G401.6 (cell line): Measurements from ENCODE around the gene FCER1G.
"Not testable (repeated sequence)": the region's sequence is repeated elsewhere in the genome, so short reads cannot be mapped to it uniquely, and the experiment has no call there.

Source experiments
- FAIRE-seq: peaks from 2 replicates; lab custom pipeline; 2012; peaks lifted over from hg19 to GRCh38; lab: Jason Lieb, UNC

FCER1G gene

DNA sequence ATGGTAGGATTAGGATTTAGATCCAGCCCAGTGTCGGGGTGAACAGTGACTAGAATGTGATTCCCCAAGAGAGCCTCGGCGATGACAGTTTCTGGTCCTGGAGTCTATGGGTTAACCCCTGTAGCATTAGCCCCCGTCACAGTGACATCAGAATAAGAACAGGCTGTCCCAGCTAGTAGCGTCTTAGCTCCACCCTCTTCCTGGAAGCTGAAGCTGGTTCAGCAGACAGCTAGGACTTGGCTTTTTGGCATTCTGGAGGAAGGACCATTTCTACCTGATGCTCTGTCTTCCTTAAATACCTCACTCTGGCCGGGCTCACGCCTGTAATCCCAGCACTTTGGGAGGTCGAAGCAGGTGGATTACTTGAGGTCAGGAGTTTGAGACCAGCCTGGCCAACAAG lies 7.9 kb upstream of the FCER1G start:
- FAIRE-seq = no peak

DNA sequence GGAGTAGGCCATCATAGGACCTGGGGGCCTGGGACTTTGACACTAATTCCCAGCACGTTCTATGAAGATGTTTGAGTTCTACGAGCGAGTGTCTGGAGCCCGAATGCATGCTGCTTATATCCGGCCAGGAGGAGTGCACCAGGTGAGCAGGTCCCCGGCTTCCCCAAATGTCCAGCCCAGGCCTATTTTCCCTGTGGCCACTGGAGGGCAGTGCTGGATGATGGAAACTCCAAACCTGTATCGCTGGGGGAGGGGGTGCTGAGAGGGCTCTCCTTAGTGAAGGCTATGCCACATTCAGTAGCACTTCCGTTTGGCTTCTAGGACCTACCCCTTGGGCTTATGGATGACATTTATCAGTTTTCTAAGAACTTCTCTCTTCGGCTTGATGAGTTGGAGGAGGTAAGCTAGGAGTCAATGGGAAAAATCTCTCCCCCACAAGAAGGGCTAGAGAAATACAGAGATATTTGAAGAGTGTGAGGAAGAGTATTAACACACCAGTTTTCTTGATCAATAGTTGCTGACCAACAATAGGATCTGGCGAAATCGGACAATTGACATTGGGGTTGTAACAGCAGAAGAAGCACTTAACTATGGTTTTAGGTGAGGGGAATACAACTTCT lies 5.2 kb upstream of the FCER1G start:
- FAIRE-seq = peak; percentile 52

DNA sequence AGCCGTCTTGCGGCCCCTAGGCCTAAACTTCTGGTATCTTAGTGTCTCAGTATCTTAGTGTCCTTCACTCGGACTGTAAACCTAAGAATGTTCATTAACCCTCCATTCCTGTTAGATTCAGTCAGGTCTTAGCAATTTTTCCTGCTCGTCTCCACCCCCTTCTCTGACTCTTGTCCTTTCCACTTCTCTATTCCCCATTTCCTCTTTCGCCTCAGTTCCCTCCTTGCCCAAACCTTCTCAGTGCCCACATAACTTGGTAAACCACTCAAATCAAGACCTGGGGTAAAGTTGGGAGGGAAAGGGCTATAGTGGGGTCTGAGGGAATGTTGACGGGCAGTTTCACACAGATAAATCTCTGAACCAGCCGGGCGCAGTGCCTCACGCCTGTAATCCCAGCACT lies 726 bp upstream of the FCER1G start:
- no peak for FAIRE-seq

DNA sequence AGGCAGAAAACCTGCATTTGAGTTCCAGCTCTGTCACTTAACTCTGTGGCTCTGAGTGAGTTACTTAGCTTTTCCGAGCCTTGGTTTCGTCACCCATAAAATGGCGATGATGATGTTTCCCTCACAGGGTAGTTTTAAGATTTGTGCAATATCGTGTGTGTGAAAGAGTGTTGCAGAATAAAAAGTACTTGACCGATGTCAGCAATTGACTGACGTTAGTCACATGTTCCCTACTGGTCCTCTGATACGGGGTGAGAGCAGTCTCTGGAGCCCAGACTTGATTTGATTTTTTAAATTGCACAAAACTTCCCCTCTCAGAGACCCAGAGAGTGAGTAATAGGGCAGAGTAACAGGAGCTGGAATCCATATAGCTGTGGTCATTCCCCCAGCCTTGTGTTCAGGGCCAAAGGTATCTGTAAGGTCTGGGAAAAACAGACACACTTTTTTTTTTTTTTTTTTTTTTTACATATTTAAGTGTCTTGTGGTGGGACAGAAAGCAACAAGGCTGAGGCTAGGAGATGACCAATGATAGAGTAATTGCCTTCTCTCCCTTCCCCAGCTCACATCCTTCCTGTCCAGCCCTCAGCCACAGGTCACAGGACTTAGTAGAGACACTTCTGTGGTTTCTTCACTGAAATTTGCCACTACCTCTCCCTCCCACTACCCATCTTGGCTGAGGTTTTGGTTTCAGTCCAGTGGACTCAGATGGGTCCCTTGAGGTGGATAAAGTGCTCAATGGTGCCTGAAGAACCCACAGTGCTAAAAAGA lies 2.0 kb downstream of the FCER1G start:
- no peak for FAIRE-seq

DNA sequence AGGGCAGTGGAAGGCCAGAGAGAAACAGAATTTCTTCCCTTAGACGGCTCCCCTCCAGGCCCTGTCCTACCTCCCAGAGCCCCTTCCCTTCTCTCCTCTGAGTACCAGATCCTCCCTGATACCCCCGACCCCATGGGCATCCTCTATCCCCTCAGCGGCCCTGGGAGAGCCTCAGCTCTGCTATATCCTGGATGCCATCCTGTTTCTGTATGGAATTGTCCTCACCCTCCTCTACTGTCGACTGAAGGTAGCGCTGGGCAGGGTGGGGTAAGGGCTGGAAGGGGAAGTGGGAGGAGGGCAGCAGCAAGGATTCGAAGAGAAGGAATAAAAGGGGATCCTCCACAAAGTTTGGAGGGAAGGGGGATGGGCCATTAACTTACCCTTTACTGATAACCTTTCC lies 2.7 kb downstream of the FCER1G start:
- no peak for FAIRE-seq

DNA sequence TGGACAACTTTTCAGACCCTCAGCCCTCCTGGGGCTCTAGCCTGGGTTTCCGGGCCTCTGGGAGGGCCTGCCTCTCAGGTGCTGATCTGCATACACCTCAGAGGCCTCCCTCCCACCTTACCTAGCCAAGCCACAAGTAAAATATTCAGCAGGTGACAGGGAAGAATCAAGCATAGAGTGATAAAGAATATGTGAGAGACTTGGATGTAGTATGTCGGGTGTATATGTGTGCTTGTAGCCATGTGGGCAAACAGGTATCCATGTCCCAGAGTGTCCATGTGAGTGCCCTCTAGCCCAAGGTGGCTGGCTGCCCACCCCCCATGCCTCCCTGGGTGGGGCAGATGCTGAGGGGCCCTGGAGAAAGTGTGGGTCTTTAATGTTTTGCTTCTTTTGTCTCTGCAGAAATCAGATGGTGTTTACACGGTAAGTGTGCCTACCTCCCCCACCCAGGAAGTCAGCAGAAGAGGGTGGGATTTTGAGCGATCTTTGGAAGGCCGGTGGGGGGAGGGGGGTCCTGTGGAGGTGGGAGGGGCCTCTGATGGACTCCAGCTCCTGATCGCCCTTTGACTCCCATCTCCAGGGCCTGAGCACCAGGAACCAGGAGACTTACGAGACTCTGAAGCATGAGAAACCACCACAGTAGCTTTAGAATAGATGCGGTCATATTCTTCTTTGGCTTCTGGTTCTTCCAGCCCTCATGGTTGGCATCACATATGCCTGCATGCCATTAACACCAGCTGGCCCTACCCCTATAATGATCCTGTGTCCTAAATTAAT lies 3.4 kb downstream of the FCER1G start:
- FAIRE-seq = no peak

DNA sequence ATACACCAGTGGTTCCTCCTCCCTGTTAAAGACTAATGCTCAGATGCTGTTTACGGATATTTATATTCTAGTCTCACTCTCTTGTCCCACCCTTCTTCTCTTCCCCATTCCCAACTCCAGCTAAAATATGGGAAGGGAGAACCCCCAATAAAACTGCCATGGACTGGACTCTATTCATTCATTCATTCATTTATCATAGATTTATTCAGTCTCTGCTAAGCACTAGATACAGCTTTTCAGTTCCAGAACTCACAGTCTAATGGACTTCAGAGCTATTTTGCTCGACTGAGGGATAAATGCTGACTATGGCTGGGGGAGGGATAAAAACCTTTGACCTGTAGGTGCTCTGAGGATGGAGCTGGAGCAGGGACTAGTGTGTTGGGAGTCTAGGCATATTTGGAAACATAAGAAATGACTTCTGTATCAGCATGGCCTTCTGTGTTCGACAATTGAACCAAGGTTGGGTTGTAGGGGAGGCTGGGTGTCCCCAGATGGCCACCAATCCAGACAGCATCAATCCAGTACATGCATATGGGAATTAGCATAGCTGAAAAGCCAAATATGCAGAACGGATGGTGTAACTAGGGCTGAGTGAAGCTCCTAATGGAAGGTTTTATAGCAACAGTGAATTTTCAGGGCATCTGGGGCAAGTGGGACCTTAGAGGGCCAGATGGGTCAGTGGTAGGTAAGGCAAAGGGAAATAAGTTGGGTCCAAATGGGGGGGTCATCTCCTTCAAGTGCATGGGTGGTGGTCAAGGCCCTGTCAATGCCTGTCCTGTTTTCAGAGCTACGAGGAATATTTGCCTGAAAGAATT lies 4.2 kb downstream of the FCER1G start:
- no peak for FAIRE-seq

DNA sequence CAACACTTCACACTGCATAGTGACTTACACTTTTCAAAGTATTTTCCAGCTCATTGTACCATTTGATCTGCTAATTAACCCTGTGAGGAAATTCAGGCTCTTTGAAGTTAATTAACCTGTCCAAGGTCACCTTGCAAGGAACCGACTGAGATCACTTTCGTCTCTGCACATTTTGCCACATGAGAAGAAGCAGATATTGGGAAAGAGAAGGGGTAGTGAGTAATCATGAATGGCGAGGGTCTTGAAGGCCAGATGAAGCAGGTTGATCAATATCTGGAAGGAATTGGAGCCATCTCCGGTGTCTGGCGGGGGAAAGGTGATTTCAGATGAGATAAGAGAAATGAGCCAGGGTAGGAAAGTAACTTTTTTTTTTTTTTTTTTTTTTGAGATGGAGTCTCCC lies 4.9 kb downstream of the FCER1G start:
- no peak for FAIRE-seq

DNA sequence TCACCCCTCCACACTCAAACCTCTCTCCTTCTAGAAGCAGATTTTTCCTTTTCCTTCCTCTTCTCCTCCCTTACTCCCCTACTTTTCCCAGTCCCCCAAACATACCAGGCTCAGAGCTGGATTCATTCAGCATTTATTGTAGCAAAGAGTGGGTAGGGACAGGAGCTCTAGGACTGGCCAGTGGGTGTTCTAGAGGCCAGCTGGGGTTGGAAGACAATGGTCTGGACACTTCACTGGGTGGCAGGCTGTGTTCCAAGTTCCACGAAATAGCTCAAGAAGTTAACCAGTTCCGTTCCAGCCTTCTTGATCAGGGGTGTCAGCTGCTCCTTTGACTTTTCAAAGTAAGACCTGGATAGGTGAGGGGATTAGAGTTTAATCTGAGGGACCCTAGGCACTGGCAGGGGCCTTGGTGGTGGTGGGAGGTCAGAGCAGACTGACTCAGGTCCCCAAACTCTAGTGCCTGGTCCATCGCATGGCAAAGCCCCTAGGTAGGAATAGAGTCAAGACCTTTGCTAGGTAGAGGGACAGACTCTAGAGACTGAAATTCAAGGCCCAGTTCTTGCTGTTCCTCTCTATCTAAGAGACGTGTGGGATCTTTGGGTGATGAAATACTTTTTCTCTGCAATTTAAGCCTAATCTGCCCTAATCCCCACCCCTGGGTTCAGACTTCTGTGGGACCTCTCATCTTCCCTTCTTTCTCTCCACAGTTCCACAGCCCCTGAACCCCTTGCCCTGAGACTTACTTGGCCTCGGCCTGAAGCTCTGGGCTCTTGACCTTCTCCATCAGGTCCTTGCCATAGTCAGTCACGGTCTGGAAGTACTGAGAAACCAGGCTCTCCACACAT lies 7.3 kb downstream of the FCER1G start:
- no peak for FAIRE-seq

DNA sequence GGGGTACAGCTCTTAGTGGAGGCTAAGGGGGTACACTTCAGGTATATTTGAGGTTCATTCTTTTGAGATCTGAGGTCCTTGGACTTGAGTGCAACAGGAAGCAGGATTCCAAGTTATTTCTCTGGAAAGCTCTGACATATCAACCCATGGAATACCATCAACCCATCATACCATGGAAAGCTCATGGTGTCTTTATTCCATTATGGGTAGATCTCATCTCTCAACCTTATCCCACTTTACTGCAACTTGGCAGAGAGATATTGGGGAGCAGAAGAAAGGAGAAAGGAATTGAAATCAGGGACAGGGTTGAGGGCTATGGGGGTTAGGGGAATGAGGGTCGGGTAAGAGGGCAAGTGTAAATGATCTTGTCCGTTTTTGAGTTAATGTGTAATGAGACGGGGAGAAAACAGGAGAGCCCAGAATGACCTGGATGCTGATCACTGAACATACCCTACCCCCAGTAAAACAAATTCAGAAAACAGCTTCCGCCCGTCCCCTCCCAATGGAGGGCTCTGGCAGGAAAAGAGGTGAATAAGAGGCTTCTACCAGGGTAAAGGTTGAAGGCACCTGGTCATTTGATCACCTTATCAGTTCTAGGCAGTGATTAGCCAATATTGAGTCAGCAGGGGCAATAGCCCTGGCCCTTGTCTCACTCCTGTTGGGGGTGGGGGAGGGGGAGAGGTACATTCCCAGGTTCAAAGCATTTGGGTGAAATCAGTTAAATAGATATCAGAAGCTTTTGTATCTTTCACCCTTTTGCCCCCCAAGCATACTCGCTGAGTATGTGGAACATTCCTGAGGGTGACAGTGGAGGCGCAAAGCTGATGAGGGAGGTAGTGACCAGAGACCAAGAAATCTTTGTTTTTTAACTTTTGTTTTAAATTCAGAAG lies 9.0 kb downstream of the FCER1G start:
- no peak for FAIRE-seq

DNA sequence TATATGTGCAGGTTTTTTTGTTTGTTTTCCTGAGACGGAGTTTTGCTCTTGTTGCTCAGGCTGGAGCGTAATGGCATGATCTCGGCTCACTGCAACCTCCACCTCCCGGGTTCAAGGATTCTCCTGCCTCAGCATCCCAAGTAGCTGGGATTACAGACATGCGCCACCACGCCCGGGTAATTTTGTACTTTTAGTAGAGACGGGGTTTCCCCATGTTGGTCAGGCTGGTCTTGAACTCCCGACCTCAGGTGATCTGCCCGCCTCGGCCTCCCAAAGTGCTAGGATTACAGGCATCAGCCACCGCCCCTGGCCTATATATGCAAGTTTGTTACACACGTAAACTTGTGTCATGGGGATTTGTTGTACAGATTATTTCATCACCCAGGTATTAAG lies 9.6 kb downstream of the FCER1G start:
- FAIRE-seq = not testable (repeated sequence)

DNA sequence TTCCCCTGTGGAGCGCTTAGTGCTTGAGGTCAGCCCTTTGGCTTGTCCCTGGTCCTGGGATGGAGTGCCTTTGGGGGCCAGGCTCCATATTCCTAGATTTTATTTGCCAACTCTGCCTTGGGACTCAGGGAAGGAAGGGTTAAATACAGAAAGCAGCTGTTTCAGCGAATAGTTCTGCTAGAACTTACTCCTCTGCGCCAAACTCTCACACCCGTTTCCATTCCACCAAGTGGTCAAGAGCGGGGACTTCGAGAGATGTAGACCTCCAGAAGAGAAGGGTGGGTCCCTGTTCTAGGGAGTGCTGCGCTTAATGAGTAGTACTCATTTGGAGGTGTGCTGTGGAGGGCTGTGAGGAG lies 10.1 kb downstream of the FCER1G start:
- FAIRE-seq = no peak

DNA sequence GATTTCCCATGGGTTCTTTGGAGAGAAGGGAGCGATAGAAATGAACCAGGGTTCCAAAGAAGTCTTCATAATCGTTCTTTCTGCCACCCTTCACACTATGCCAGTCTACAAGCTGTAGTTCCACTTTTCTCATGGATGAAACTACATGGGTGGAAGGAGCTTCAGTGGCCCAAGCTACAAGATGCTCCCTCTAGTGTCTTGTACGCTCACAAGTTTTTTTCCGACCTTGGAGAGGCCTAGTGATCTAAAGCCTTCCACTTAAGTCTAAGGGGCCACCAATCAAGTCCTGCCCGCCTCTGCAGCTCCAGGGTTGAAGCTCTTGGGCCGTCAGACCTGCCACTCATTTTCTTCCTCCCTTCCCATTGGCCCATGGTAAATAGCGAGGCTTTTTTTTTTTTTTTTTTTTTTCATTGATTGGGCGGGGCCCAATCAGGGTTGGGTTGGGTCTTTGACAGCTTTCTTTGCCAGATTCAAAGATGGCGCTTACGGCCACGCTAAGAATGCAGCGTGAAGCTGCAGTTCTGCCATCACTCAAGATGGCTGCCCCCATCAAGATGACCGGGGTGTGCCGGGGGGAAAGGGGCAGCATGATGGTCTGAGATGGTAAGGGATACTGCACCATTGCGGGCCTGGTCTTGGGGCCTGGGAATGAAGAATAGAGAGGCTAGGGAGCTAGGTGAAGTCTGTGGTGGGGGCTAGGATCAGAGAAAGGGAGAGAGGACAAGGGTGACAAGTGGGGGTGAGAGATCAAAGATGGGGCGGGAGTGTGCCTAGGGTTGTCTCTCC lies 10.6 kb downstream of the FCER1G start, which contains the start of gene TOMM40L:
TOMM40L (plus strand) TSS at position 527 of the 786 bp plus-strand sequence. CDS start 430 bp downstream, outside the sequence.
- peak; percentile 99 for FAIRE-seq

DNA sequence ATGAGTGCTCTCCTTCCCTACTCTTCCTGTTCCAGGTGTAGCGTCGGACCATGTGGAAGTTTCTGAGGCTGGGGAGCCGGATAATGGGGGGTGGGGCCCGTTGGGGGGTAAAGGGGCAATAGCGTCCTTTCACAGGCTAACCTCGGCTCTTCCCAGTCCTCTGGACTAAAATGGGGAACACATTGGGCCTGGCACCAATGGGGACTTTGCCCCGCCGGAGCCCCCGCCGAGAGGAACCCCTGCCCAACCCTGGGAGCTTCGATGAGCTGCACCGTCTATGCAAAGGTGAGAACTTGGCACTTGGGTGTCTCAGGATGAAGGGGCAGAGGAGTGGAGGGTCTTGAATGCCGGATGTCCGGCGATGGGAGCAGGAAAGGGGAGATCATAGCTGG lies 11.2 kb downstream of the FCER1G start:
- no peak for FAIRE-seq

DNA sequence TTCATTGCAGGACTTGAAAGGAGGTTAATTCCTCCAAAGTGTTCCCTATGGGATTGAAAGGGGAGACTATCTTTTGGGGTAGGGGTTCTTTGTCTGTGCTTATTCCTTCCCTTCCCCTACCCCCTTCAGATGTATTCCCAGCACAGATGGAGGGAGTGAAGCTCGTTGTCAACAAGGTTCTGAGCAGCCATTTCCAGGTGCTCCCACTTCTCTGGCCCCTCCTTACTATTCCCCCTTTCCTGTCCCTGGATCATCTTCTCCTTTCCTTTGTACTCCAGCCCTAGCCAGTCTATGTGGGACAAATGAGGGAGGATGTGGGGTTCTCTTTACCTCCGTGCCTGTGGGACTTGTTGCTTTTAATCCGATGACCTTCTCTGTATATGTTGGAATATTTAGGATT lies 11.7 kb downstream of the FCER1G start:
- FAIRE-seq = no peak

DNA sequence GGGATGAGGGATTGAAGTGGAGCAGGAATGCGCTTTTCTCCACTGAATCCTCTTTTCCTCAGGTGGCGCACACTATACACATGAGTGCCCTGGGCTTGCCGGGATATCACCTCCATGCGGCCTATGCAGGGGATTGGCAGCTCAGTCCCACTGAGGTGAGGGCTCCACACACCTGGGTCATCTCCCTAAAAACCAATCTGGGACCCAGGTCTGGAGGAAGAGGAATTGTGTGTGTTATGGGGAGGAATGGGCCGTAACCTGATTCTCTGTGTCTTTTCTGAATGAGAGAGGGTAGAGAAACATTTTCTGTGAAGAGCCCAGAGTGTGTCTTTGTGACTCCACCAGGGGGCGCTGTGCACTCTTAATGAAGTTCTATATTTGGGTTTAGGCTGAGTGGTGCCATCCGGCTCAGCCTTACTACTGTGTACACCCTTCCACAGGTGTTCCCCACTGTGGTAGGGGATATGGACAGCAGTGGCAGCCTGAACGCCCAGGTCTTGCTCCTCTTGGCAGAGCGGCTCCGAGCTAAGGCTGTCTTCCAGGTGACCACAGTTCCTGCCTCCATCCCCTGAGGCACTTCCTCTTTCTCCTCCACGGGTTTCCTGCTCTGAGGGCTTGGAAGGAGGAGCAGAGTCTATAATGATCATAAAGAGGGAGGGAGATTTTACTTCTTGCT lies 12.2 kb downstream of the FCER1G start:
- peak; percentile 21 for FAIRE-seq

DNA sequence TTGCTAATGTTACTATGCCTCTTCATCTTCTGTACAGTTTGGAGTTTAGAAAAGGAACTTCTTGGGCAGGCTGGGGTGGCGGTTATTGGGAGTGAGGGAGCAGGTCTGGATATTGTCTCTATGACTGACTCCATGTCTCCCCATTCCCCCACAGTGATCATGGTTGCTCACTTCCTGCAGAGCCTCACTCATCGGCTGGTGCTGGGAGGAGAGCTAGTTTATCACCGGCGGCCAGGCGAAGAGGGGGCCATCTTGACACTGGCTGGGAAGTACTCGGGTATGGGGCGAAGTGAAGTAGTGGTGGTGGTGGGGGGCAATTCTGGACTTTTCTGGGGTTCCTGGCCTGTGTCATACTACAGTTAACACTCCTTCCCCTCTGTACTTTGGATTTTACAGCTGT lies 12.9 kb downstream of the FCER1G start:
- no peak for FAIRE-seq

DNA sequence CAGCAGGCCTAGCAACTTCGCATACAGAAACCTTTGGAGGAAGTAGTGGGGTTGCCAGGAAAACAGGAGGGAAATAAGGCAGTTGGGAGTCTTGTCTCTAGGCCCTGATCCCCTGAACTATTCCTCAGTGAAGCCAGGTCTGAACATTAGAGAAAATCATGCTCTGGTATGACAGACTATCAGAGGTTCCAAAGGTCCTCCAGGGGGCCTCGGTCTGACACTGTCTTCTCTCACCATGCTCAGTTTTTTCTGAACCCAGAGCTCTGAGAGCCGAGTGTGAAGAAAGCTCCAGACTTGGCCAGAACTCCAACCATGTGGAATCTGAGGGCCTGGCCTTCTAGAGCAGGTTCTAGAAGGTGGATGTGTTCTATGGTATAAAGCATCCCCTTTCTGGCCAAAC lies 14.8 kb downstream of the FCER1G start:
- FAIRE-seq = no peak

DNA sequence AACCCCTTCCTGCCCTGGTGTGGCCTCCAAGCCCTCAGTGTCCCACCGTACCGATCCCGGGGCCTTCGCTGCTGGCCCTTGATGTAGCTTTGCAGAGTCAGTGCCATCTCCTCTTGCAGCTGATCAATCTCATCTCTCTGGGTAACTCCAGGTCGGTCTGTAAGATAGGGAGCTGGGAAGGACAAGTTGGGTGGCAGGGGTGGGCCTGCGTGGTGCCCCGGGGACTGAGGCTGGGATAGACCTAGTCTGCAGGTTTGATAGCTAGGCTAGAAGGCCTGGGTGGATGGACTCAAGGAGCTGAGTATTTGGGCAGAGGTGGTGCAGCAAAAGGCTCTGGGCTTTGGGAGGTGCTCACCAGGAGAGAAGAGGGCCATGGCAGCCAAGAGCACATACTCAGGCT lies 15.7 kb downstream of the FCER1G start:
- FAIRE-seq = no peak
